Stimulated activated CD4-positive, alpha-beta T cell treated with anti-CD3 and anti-CD28 coated beads, Interleukin-15, amount 100 ng/mL, for 24 hours (primary cell): ENCODE results near the gene CXCR3.
"Not testable (repeated sequence)": the region's sequence is repeated elsewhere in the genome, so short reads cannot be mapped to it uniquely, and the experiment has no call there.

Experiments
- DNase-seq: peaks from one replicate; pipeline ENCODE4 v3.0.0-alpha.2; 2020

The CXCR3 gene

DNA sequence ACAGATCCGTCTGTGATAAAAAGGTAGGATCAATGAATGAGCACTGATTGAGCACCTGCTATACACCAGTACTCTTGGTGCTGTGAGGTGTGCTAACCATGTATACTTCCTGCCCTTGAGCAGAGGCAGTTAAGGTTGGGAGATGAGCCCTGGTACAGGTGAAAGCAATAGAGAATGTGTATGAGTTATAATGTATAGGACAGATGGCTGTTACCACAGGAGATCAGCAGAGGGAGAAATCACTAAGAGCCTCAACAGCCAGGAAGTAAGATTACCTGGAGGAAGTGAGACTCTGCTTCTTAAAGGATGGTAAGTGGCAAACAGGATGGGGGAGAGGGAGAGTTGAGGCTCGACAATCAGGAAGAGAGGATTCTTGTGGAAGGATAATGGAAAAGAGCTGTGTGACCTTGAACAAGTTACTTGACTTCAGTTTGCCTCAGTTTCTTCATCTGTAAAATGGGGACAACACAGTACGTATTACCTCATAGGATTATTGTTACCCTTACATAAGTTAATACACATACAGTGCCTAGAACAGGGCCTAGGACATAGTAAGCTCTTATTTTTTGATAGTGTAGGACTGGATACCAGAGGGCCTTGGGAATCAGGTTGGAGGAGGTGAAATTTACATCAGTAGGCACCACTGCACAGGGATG is 9.1 kb downstream of the CXCR3 start:
- no peak for DNase-seq

DNA sequence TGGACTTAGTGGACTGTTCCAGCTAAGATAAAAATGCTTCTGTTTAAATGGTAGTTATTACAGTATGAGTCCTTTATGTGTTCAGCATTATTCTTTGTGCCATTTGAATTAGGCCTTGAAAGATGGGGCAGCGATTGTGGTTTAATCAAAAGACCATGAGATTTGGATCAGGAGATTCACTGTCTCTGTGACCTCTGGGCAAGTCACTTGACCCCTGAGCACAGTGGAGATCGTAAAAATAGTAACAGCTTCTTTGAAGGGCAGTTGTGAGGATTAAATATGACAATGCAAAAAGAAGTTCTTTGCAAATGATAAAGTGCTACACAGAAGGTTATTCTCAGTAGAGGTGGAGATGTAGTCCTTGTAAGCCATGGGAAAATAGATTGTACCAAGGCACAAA is 10.8 kb downstream of the CXCR3 start:
- DNase-seq, result no peak

DNA sequence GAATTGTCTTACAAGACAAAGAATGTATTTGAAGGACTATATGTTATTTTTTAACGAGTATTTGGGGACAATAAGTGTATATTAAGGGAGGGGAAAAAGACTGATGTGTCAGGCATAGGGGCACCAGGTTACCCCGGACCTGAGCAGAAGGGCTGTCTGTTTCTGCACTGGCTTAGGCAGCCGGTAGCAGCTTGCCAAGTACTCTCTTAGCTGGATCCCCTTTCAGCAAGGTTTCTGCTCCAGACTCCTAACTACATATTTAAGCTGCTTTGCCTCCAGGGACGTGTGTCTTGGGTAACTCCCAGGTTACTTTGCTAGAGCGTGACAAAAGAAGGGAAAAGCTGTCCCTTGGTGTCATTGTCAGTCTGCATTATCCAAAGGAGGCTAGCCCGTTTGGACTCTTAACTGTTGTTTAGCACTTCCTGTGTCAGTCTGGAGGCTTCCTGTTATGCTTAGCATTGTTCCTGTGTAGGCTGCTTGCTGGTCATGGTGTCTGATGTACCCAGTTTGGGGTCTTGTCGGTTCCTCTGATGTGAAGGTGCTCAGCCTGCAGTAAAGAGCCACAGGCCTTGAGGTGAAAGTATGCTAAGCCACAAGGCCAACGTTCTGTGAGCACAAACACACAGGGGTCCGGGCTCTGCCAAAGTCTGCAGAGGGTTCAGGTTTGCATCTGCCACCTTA is 11.6 kb downstream of the CXCR3 start:
- DNase-seq, result no peak

DNA sequence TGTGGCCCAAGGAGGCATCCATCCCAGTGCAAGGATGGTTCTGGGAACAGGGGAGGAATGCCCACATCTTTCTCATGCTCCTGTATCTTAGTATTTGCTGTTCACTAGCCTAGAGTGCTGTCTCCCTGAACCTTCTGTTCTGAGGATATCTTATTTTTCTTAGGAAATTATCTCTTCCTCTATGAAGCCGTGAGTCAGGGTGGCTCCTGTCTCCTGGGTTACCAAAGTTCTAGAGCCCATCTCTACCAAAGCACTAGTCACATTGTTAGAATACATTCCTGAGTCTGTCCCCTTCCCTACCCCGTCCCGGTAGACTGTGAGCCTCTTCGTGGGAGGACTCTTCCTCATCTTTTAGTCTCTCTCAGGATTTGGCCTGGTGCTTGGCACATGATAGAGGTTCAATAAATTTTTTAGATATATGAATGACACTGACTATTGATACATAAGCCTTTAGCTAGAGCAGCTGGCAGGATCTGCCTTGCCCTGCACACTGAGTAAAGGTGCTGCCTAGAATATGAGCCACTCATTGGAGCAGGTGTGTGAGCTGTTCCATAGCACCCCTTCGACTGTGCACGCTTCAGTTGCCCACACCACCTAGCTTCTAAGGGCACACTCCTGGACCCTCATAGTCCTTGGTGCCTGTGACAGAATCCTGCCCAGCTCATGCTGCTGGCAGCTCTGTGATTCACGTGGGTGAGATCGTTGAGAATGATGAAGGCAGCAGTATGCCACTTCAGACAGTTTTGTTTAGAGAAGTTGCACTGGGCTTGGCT is 13.3 kb downstream of the CXCR3 start:
- no peak for DNase-seq

DNA sequence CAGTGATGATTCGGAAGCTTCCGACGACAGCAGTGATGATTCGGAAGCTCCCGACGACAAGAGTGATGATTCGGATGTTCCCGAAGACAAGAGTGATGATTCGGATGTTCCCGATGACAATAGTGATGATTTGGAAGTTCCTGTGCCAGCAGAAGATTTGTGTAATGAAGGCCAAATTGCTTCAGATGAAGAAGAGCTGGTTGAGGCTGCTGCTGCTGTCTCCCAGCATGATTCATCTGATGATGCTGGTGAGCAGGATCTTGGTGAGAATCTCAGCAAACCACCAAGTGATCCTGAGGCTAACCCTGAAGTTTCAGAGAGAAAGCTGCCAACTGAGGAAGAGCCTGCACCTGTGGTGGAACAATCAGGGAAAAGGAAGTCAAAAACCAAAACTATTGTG is 14.2 kb downstream of the CXCR3 start:
- no peak for DNase-seq

DNA sequence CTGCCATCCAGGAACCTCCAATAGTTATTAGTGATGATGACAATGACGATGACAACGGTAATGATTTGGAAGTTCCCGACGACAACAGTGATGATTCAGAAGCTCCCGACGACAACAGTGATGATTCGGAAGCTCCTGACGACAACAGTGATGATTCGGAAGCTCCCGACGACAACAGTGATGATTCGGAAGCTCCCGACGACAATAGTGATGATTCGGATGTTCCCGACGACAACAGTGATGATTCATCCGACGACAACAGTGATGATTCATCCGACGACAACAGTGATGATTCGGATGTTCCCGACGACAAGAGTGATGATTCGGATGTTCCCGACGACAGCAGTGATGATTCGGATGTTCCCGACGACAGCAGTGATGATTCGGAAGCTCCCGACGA is 14.7 kb downstream of the CXCR3 start:
- DNase-seq, result peak; percentile 22

DNA sequence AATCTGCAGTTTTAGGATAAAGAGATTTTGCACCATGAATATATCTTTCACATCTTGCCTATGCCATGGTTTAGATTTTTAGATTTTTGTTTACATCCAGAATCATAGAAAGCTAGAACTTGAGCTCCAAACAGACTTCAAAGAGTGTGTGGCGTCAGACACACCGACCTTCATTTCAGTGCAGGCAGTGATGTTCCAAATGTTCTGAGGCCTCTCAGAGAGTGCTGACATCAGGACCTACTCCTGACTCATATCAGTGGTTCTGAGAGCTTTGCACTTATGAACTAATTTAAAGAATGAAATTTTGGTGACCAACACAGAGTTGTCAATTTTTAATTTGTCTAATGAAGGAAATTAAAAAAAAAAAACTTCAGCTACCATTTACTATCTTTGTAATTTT is 18.3 kb downstream of the CXCR3 start:
- DNase-seq, result no peak

DNA sequence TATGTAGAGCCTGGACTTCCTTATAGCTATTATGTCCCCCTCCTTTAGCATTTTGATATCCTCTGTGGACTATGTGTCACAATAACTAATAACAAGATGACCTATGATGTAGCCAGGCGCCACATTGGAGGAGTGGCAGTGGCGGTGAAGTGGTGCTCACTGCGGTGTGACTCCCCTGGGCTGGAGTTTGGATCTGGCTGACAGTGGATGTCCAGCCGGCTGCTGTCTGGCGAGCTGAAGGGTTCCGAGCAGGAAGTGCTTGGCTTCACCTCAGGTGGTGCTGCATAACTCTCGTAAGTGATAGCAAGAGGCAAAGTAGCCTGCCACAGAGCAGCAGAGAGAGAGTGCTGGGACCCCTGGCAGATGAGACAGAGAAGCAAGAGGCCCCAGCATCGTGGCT is 25.1 kb downstream of the CXCR3 start:
- not testable (repeated sequence) for DNase-seq

DNA sequence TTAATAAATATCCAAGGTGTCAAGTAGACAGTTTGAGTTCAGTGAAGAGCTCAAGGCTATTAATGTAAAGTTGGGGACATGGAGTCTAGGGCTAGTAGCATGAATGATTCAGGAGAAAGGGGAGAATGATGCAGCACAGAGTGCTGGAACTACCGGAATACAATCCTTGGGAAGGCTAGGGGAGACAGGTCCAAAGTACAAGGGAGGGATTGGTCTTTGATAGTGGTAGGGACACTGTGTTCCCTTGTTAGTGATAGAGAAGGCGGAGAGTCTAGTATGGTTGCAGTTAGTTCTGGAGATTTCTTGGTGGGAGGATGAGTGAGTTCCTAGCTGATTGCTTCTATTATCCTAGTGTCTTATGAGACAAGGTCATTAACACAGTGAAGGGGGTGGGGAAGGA is 31.4 kb downstream of the CXCR3 start:
- DNase-seq, result no peak

DNA sequence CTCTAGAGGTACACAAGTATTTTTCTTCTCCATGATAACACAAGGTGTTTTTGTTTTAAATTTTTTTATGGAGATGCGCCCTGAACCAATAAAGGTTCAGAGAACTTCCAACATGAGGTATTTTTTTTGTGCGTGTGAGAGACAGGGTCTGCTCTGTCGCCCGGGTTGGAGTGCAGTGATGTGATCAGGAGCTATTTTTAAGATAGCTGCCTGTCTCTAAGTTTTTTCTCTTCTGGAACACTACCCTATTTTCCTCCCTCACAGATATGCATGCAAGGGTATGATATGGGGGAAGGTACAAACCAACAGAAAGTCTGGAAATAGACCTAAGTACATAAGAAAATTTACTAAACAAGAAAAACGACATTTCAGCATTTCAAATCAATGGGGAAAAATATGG is 37.1 kb downstream of the CXCR3 start:
- DNase-seq, result no peak

DNA sequence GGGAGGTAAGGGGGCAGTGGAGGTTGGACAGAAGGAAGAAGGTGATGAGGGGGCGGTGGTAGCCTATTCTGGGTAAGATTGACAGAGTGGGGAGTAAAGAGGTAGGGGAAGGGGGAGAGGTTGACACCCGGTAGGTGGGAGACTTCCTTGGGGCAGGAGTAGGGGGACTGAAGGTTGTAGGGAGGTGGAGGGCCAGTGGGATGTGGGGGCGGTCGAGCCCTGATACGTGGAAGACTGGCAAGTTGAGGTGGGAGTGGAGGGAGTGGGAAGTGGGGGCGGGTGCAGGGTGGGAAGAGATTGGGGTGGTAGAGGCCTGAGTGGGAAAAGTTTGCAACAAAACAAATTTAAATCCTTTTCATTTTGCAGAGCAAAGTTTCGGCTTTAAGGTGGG is 38.3 kb downstream of the CXCR3 start:
- no peak for DNase-seq

DNA sequence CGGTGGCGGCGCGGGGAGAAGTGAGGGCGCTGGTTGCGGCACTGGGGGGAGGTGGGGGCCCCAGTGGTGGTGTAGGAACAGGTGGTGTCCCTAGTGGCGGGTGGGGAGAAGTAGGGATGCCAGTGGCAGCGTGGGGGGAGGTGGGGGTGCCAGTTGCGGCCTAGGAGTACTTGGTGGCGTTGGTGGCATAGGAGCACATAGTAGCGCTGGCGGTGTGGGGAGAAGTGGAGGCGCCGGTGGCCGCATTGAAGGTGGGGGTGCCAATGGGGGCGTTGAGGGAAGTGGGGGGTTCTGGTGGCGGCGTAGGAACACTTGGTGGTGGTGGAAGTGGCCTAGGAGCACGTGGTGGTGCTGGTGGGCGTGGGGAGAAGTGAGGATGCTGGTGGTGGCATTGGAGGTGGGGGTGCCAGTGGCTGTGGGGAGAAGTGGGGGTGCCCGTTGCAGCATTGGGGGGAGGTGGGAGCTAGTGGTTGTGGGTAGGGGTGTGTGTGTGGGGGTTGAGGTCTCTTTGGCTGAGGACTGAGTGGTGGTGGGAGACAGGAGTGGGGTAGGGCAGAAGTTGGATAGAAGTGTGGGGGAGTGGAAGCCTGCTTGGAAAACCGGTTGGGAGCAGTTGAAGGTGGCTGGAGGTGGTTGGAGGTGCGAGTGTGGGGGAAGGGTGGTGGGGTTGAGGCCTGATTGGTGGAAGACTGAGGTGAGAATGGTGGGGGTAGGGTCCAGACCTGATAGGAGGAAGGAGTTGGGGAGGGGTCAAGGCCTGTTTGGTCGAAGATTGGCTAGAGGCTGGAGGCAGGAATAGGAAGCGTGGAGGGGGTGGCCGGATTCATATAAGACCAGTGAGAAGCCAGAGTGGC is 38.9 kb downstream of the CXCR3 start:
- DNase-seq, result no peak

DNA sequence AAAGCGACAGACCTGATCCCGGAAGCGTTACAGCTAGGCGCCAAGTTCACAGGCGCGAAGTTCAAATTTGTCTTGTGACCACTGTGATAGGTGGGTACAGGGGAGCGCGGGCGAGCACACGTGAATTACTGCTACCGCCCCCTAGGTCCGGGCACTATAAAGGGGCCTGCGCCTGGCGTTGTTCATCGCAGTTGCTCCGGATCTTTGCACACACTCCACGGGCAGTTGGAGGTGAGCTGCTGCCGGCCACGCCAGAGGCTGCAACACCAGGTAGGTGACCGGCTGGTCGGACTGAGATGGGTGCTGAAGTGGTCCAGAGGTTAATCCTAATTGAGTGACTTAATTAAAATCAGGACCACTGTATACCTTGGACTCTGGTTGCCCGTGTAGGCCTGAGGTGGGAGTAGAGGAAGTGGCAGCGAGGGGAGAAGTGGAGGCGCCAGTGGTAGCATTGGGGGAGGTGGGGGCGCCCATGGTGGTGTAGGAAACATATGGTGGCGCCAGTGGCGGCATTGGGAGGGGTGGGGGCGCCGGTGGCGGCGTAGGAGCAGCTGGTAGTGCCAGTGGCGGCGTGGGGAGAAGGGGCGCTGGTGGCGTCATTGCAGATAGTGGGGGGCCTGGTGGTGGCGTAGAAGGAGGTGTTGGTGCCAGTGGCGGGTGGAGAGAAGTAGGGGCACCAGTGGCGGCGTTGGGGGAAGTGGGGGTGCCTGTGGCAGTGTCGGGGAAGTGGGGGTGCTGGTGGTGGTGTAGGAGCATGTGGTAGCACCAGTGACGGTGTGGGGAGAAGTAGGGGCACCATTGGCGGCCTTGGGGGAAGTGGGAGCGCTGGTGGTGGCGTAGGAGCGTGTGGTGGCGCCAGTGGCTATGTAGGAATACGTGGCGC is 39.8 kb downstream of the CXCR3 start, which contains the start of gene GCNA:
Gene GCNA (plus strand): TSS at position 185 of the 883 bp plus-strand sequence. CDS start 2,385 bp downstream, outside the sequence.
- no peak for DNase-seq

DNA sequence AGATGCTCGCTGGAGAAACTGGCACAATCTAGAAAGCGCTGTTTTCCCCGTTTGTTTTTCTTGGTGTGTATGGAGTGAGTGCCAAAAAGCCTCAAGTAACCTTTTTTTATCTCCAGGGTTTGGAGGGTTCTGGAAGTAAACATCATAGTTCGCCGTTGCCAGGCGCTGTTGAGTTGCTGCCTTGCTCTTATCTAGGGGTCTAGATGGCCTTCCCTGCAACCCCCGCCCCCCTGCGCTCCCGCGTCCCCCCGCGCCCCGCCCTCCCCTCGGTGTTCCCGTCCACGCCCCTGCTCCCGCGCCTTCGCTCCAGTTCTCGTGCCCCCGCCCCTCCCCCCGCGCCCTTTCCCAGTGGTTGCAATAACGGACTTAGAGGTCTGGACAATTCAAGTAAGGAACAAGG is 40.6 kb downstream of the CXCR3 start:
- no peak for DNase-seq

DNA sequence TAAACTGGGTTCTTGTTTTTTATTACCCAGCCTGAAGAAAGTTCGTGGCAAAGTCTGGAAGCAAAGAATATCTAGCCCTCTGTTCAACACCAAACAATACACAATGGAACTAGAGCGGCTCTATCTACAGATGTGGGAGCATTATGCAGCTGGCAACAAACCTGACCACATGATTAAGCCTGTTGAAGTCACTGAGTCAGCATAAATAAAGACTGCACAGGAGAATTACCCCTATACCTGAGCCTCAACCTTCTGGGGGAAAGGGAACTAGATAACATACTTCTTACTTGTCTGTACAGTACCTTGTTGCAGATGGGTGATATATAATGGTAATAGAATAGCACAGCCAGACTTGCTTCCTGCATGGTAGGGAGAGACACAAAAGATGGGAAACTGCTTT is 44.7 kb downstream of the CXCR3 start:
- no peak for DNase-seq

DNA sequence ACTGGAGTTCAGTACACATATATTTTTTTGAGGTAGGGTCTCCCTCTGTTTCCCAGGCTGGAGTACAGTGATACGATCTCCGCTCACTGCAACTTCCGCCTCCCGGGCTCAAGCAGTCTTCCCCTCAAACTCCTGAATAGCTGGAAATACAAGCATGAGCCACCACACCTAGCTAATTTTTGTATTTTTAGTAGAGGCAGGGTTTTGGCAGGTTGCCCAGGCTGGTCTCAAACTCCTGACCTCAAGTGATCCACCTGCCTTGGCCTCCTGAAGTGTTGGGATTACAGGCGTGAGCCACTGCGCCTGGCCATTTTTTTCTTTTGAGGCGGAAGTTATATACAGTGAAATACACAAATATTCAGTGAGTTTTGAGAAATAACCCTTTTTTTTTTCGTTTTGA is 46.9 kb downstream of the CXCR3 start:
- DNase-seq, result not testable (repeated sequence)
